Measurements from ENCODE around the gene PRRX2. TPM values are rescaled to one million over a fixed set of nuclear protein-coding genes. Genes with fewer than 3 reads are reported as not detected.
A peak's percentile ranks its signal among the peaks of the same experiment; 100 is the strongest.

Gene PRRX2
- total and polyA plus RNA-seq, 4 donors: 0.52 to 14.8 (median 3.2) TPM

DNA sequence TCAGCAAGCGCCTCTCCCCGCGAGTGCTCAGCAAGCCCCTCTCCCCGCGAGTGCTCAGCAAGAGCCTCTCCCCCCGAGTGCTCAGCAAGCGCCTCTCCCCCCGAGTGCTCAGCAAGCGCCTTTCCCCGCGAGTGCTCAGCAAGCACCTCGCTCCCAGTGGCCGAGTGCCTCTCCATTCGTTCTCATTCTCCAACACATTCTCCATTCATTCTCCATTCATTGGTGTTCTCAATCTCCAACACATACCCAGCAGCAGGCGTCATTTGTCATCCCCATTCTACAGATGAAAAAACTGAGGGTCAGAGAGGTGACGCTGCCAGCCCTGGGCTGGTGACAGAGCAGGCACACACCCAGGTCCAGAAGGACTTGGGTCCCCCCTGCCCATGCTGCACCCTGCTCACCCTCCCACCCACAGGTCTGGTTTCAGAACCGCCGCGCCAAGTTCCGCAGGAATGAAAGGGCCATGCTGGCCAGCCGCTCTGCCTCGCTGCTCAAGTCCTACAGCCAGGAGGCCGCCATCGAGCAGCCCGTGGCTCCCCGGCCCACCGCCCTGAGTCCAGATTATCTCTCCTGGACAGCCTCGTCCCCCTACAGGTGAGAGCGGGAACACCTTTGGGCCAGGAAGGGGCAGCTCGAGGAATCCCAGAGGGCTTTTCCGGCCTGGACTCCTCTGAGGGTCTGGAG is 54.9 kb downstream of the PRRX2 start:
- no peaks in the 10 kb centered on the region for H3K9me3 ChIP-seq (ENCODE audit: control insufficient read depth, insufficient read depth, low read length)
- no peak overlapping the region for H3K4me3 ChIP-seq (ENCODE audit: low read depth, low read length)
- peaks cover 2% of the 10 kb centered on the region for H3K4me1 ChIP-seq (ENCODE audit: control insufficient read depth, insufficient read depth, low read length)
- no peak overlapping the region for H3K27ac ChIP-seq (ENCODE audit: low read depth, low read length)
- WGBS (ENCODE audit: insufficient coverage): 79% methylated on average over 31 of the region's 31 CpGs
- H3K36me3 ChIP-seq (ENCODE audit: control insufficient read depth, insufficient read depth, low read length): no peaks in the 10 kb centered on the region
- H3K27me3 ChIP-seq (ENCODE audit: control insufficient read depth, insufficient read depth, low read length): no peaks in the 10 kb centered on the region
- DNase-seq (ENCODE audit: low read depth in 4 of 6, low spot score in 6 of 6): no peak

GRCh38 chr9:129720865-129721545 is 55.6 kb downstream of the PRRX2 start:
- no peaks in the 10 kb centered on the region for H3K36me3 ChIP-seq (ENCODE audit: control insufficient read depth, insufficient read depth, low read length)
- WGBS (ENCODE audit: insufficient coverage): 92% methylated on average over 17 of the region's 25 CpGs
- no peaks in the 10 kb centered on the region for H3K27me3 ChIP-seq (ENCODE audit: control insufficient read depth, insufficient read depth, low read length)
- H3K4me3 ChIP-seq (ENCODE audit: low read depth, low read length): no peak overlapping the region
- no peak overlapping the region for H3K27ac ChIP-seq (ENCODE audit: low read depth, low read length)
- DNase-seq (ENCODE audit: low read depth in 4 of 6, low spot score in 6 of 6): no peak
- no peaks in the 10 kb centered on the region for H3K9me3 ChIP-seq (ENCODE audit: control insufficient read depth, insufficient read depth, low read length)
- peaks cover 9% of the 10 kb centered on the region for H3K4me1 ChIP-seq (ENCODE audit: control insufficient read depth, insufficient read depth, low read length)

DNA sequence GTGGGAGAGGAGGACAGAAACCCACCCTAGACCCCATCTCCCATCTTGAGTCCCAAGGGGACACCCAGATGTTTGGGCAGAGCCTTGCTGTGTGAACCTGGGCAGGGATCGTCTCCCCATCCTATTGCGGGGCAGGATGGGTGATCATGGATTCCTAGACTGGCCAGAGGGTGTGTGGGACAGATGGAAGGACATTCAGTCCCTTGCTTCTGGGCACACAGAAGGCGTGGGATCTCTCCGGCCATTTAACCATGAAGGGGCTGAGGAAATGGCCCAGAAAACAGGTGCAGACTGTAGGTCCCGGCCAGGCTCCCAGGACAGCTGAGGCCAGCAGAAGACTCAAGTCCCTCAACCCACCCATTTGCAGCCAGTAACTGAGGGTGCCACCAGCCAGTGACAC is 57.5 kb downstream of the PRRX2 start:
- Histone ChIP-seq H3K9me3 (ENCODE audit: control insufficient read depth, insufficient read depth, low read length) (no peaks in the 10 kb centered on the region), H3K4me3 (ENCODE audit: low read depth, low read length) (no peak overlapping the region), H3K27ac (ENCODE audit: low read depth, low read length) (no peak overlapping the region), H3K4me1 (ENCODE audit: control insufficient read depth, insufficient read depth, low read length) (peaks cover 16% of the 10 kb centered on the region), H3K27me3 (ENCODE audit: control insufficient read depth, insufficient read depth, low read length) (no peaks in the 10 kb centered on the region), H3K36me3 (ENCODE audit: control insufficient read depth, insufficient read depth, low read length) (no peaks in the 10 kb centered on the region)
- 100% methylated on average over 5 of the region's 5 CpGs for WGBS (ENCODE audit: insufficient coverage)
- DNase-seq (ENCODE audit: low read depth in 4 of 6, low spot score in 6 of 6): no peak

DNA sequence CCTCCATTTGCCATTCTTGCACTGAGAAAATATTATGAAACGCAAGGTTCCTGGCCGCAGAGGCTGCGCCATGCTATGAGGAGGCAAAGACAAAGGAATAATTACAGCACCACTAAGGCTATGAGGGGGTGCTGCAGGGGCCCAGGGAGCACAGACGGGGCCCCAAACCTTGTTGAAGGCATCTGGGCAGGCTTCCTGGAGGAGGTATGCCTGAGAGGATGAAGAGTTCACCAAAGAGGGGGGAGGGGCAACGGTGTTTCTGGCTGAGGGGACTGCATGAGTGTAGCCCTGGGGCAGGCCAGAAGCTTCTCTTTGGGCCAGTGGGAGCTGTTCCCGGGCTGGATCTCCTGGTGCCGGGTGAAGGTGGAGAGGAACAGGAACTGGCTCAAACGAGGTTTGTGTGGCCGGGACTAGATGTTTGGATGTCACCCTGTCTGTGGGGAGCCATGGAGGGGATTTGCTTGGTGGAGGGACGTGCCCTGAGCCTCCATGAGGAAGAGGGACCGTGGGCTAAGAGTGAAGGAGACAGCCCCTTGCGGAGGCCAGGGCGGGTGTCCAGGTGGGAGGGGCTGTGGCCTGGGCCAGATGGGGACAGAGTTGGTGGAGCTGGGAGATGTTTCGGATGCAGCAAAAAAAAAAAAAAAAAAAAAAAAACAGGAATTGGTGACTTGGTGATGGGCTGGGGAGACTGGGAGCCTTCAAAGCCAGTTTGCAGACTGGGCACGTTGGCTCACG is 59.2 kb downstream of the PRRX2 start:
- no peak for DNase-seq (ENCODE audit: low read depth in 4 of 6, low spot score in 6 of 6)
- no peaks in the 10 kb centered on the region for H3K27me3 ChIP-seq (ENCODE audit: control insufficient read depth, insufficient read depth, low read length)
- no peak overlapping the region for H3K27ac ChIP-seq (ENCODE audit: low read depth, low read length)
- no peaks in the 10 kb centered on the region for H3K36me3 ChIP-seq (ENCODE audit: control insufficient read depth, insufficient read depth, low read length)
- 89% methylated on average over 16 of the region's 16 CpGs for WGBS (ENCODE audit: insufficient coverage)
- no peaks in the 10 kb centered on the region for H3K9me3 ChIP-seq (ENCODE audit: control insufficient read depth, insufficient read depth, low read length)
- H3K4me3 ChIP-seq (ENCODE audit: low read depth, low read length): no peak overlapping the region
- H3K4me1 ChIP-seq (ENCODE audit: control insufficient read depth, insufficient read depth, low read length): peaks cover 16% of the 10 kb centered on the region

- no peak overlapping the region for H3K4me3 ChIP-seq (ENCODE audit: low read depth, low read length)
- no peaks in the 10 kb centered on the region for H3K27me3 ChIP-seq (ENCODE audit: control insufficient read depth, insufficient read depth, low read length)
- peaks cover 16% of the 10 kb centered on the region for H3K4me1 ChIP-seq (ENCODE audit: control insufficient read depth, insufficient read depth, low read length)
- DNase-seq (ENCODE audit: low read depth in 4 of 6, low spot score in 6 of 6): peak in 1 of 6 donors; percentile 34
- no peaks in the 10 kb centered on the region for H3K36me3 ChIP-seq (ENCODE audit: control insufficient read depth, insufficient read depth, low read length)
- peak overlapping the region; percentile 61 for H3K27ac ChIP-seq (ENCODE audit: low read depth, low read length)
- H3K9me3 ChIP-seq (ENCODE audit: control insufficient read depth, insufficient read depth, low read length): no peaks in the 10 kb centered on the region
- WGBS (ENCODE audit: insufficient coverage): 34% methylated on average over 10 of the region's 10 CpGs
Observed at GRCh38 chr9:129725795-129726251, 60.4 kb downstream of the PRRX2 start.

DNA sequence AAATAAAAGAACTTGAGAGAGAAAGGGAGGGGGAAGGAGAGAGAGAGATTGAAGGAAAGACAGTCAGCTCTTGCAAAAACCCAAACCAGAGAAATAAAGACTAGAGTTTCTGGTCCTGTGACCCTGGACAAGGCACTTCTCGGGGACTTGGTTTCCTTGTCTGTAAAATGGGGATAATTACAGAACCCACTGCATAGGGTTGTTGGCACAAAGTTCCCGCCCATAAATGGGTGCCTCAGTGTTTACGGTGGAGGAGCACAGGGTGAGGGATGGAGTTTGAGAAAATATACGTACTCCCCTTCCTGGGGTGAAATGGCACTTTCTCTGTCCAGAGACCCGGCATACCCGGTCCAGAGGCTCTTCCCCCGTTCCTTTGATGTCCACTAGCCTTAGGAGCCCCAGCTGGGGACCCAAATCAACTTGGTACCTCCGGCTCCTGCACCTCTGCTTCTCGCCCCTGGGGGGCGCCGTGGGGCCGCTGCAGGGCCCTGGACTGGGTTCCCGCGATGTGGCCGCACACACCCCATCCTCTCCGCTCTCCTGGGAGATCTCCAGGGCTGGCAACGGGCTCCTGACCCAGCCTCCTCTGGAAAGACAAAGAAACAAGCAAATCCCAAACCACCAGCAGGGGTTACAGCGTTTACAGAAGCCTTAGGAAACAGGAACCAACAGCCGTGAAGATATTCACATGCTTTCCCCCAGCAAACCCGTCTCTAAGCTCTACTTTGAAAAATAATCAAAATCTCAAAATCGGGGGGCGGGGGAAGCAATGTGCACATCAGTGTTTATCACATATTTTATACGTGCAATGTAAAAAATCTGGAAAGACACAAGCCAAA is 61.1 kb downstream of the PRRX2 start:
- no peak overlapping the region for H3K4me3 ChIP-seq (ENCODE audit: low read depth, low read length)
- peak in 2 of 6 donors; percentile 73 to 84 for DNase-seq (ENCODE audit: low read depth in 4 of 6, low spot score in 6 of 6)
- no peaks in the 10 kb centered on the region for H3K9me3 ChIP-seq (ENCODE audit: control insufficient read depth, insufficient read depth, low read length)
- peak overlapping the region; percentile 40 for H3K27ac ChIP-seq (ENCODE audit: low read depth, low read length)
- no peaks in the 10 kb centered on the region for H3K27me3 ChIP-seq (ENCODE audit: control insufficient read depth, insufficient read depth, low read length)
- 14% methylated on average over 18 of the region's 23 CpGs for WGBS (ENCODE audit: insufficient coverage)
- H3K36me3 ChIP-seq (ENCODE audit: control insufficient read depth, insufficient read depth, low read length): no peaks in the 10 kb centered on the region
- peaks cover 16% of the 10 kb centered on the region for H3K4me1 ChIP-seq (ENCODE audit: control insufficient read depth, insufficient read depth, low read length)

DNA sequence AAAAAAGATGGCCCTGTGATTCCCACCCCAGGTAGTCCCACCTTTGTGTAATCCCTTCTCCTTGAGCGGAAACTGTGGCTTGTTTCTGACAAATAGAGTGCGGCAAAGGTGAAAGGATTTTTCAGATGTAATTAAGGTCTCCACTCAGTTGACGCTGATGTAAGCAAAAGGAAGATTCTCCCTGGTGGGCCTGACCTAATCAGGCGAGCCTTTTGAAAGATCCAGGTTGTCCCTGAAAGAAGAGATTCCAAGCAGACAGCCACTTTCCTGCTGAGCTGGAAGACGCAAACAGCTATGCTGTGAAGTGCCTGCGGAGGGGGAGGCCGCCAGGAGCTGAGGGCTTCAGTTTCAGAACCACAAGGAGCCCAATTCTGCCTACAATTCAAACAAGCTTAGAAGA is 63.3 kb downstream of the PRRX2 start:
- Histone ChIP-seq H3K4me1 (ENCODE audit: control insufficient read depth, insufficient read depth, low read length) (peaks cover 16% of the 10 kb centered on the region), H3K27ac (ENCODE audit: low read depth, low read length) (no peak overlapping the region), H3K9me3 (ENCODE audit: control insufficient read depth, insufficient read depth, low read length) (no peaks in the 10 kb centered on the region), H3K36me3 (ENCODE audit: control insufficient read depth, insufficient read depth, low read length) (no peaks in the 10 kb centered on the region), H3K4me3 (ENCODE audit: low read depth, low read length) (no peak overlapping the region), H3K27me3 (ENCODE audit: control insufficient read depth, insufficient read depth, low read length) (no peaks in the 10 kb centered on the region)
- DNase-seq (ENCODE audit: low read depth in 4 of 6, low spot score in 6 of 6): no peak
- WGBS (ENCODE audit: insufficient coverage): 79% methylated on average over 6 of the region's 7 CpGs

GRCh38 chr9:129731477-129732085 is 66.1 kb downstream of the PRRX2 start:
- Histone ChIP-seq H3K4me3 (ENCODE audit: low read depth, low read length) (no peak overlapping the region), H3K27ac (ENCODE audit: low read depth, low read length) (no peak overlapping the region), H3K36me3 (ENCODE audit: control insufficient read depth, insufficient read depth, low read length) (no peaks in the 10 kb centered on the region), H3K4me1 (ENCODE audit: control insufficient read depth, insufficient read depth, low read length) (peaks cover 3% of the 10 kb centered on the region), H3K9me3 (ENCODE audit: control insufficient read depth, insufficient read depth, low read length) (no peaks in the 10 kb centered on the region), H3K27me3 (ENCODE audit: control insufficient read depth, insufficient read depth, low read length) (peaks cover 5% of the 10 kb centered on the region)
- 45% methylated on average over 5 of the region's 6 CpGs for WGBS (ENCODE audit: insufficient coverage)
- no peak for DNase-seq (ENCODE audit: low read depth in 4 of 6, low spot score in 6 of 6)

- no peaks in the 10 kb centered on the region for H3K4me1 ChIP-seq (ENCODE audit: control insufficient read depth, insufficient read depth, low read length)
- H3K27ac ChIP-seq (ENCODE audit: low read depth, low read length): no peak overlapping the region
- no peaks in the 10 kb centered on the region for H3K9me3 ChIP-seq (ENCODE audit: control insufficient read depth, insufficient read depth, low read length)
- no peaks in the 10 kb centered on the region for H3K36me3 ChIP-seq (ENCODE audit: control insufficient read depth, insufficient read depth, low read length)
- peak in 1 of 6 donors; percentile 47 for DNase-seq (ENCODE audit: low read depth in 4 of 6, low spot score in 6 of 6)
- H3K27me3 ChIP-seq (ENCODE audit: control insufficient read depth, insufficient read depth, low read length): peaks cover 9% of the 10 kb centered on the region
- WGBS (ENCODE audit: insufficient coverage): 35% methylated on average over 8 of the region's 10 CpGs
- H3K4me3 ChIP-seq (ENCODE audit: low read depth, low read length): no peak overlapping the region
Observed at GRCh38 chr9:129732100-129732499, 66.7 kb downstream of the PRRX2 start.
